Activated CD8-positive, alpha-beta memory T cell treated with anti-CD3 and anti-CD28 coated beads for 24 hours (primary cell): Measurements from ENCODE around the gene PTH1R.
A peak's percentile ranks its signal among the peaks of the same experiment; 100 is the strongest.

ENCODE experiments used
- DNase-seq: peaks from one replicate; pipeline ENCODE4 v3.0.0-alpha.2; 2020

PTH1R gene

GRCh38 chr3:46883054-46883829 is 5.7 kb downstream of the PTH1R start:
- DNase-seq, result no peak

GRCh38 chr3:46883830-46884185 is 6.3 kb downstream of the PTH1R start:
- DNase-seq, result no peak

- DNase-seq, result no peak
These were observed 6.9 kb downstream of the PTH1R start for GRCh38 chr3:46884427-46884826.

GRCh38 chr3:46884929-46885328 is 7.4 kb downstream of the PTH1R start:
- DNase-seq, result no peak

GRCh38 chr3:46885612-46886011 is 8.1 kb downstream of the PTH1R start:
- no peak for DNase-seq

GRCh38 chr3:46887980-46888494 is 10.5 kb downstream of the PTH1R start:
- DNase-seq, result no peak

- no peak for DNase-seq
These were observed 11.2 kb downstream of the PTH1R start for GRCh38 chr3:46888705-46889104.

GRCh38 chr3:46889381-46890110 is 12.0 kb downstream of the PTH1R start:
- DNase-seq, result no peak

GRCh38 chr3:46890132-46890531 is 12.6 kb downstream of the PTH1R start:
- DNase-seq, result no peak

- no peak for DNase-seq
These were observed 13.6 kb downstream of the PTH1R start for GRCh38 chr3:46891132-46891531.

GRCh38 chr3:46892285-46893145 is 15.0 kb downstream of the PTH1R start:
- no peak for DNase-seq

GRCh38 chr3:46893146-46893748 is 15.7 kb downstream of the PTH1R start:
- no peak for DNase-seq

- no peak for DNase-seq
These were observed 16.2 kb downstream of the PTH1R start for GRCh38 chr3:46893763-46894162.

- DNase-seq, result no peak
These were observed 16.7 kb downstream of the PTH1R start for GRCh38 chr3:46894256-46894655.

- DNase-seq, result peak; percentile 92
These were observed 17.7 kb downstream of the PTH1R start for GRCh38 chr3:46895204-46895660.

GRCh38 chr3:46895761-46896160 is 18.2 kb downstream of the PTH1R start:
- DNase-seq, result no peak

GRCh38 chr3:46896386-46896785 is 18.9 kb downstream of the PTH1R start:
- DNase-seq, result no peak

GRCh38 chr3:46897031-46897430 is 19.5 kb downstream of the PTH1R start:
- no peak for DNase-seq

- no peak for DNase-seq
These were observed 20.4 kb downstream of the PTH1R start for GRCh38 chr3:46897829-46898320.

- no peak for DNase-seq
These were observed 21.0 kb downstream of the PTH1R start for GRCh38 chr3:46898321-46899150.

- DNase-seq, result no peak
These were observed 21.9 kb downstream of the PTH1R start for GRCh38 chr3:46899151-46900006.
